Neuronal stem cell (in vitro differentiated cells): Measurements from ENCODE around the gene AASDHPPT.

Source experiments
- DNase-seq: peaks from one replicate; pipeline ENCODE4 v3.0.0-alpha.2; 2013; ENCODE audit warnings: low spot score
- H2AFZ ChIP-seq: one replicate; pipeline ENCODE4 v1.6.1; 2013; ENCODE audit warnings: mild to moderate bottlenecking, low read length, inconsistent platforms
- H2AK5ac ChIP-seq: 2 replicates; pipeline ENCODE4 v1.6.1; 2013; ENCODE audit warnings: low read depth, mild to moderate bottlenecking, inconsistent platforms, low read length, moderate library complexity, mixed read lengths
- H2BK120ac ChIP-seq: 2 replicates; pipeline ENCODE4 v1.6.1; 2013; ENCODE audit warnings: low read depth, mild to moderate bottlenecking, inconsistent platforms, low read length, moderate library complexity, mixed read lengths
- H2BK12ac ChIP-seq: one replicate; pipeline ENCODE4 v1.6.1; 2013; ENCODE audit warnings: low read length, inconsistent platforms
- H2BK15ac ChIP-seq: 2 replicates; pipeline ENCODE4 v1.6.1; 2013; ENCODE audit warnings: mild to moderate bottlenecking, low read length, inconsistent platforms, mixed read lengths
- H2BK5ac ChIP-seq: one replicate; pipeline ENCODE4 v1.6.1; 2013; ENCODE audit warnings: inconsistent platforms, mild to moderate bottlenecking, low read length, moderate library complexity
- H3K14ac ChIP-seq: one replicate; pipeline ENCODE4 v1.6.1; 2013; ENCODE audit warnings: low read length, inconsistent platforms
- H3K18ac ChIP-seq: 2 replicates; pipeline ENCODE4 v1.6.1; 2013; ENCODE audit warnings: low read length, inconsistent platforms
- H3K23ac ChIP-seq: 2 replicates; pipeline ENCODE4 v1.6.1; 2013; ENCODE audit warnings: low read depth, mild to moderate bottlenecking, mixed read lengths, low read length, inconsistent platforms; ENCODE audit not compliant: poor library complexity
- H3K27ac ChIP-seq: replicated peaks from 3 replicates; pipeline ENCODE4 v1.5.1; 2013; ENCODE audit warnings: low read length, inconsistent platforms
- H3K27me3 ChIP-seq, 3 experiments: 2 replicates each; pipeline ENCODE4 v1.6.1; 2013; ENCODE audit warnings: low read length in 3 of 3, mild to moderate bottlenecking in 2 of 3, inconsistent platforms in 1 of 3, low read depth in 1 of 3, mixed read lengths in 1 of 3, moderate library complexity in 1 of 3; ENCODE audit not compliant: control insufficient read depth in 3 of 3, insufficient read depth in 3 of 3
- H3K36me3 ChIP-seq, 2 donors: replicated peaks in 1 of 2; 2 replicates each; pipeline ENCODE4 v1.6.1; 2013; ENCODE audit warnings: low read length in 2 of 2; ENCODE audit not compliant: control insufficient read depth in 2 of 2, insufficient read depth in 2 of 2
- H3K4ac ChIP-seq: 2 replicates; pipeline ENCODE4 v1.6.1; 2013; ENCODE audit warnings: inconsistent platforms, mild to moderate bottlenecking, low read length, moderate library complexity
- H3K4me1 ChIP-seq, 2 donors: 1 replicate in 1 of 2; 2 replicates in 1 of 2; pipeline ENCODE4 v1.6.1; 2013; ENCODE audit warnings: low read length in 2 of 2, low read depth in 1 of 2; ENCODE audit not compliant: control insufficient read depth in 2 of 2, insufficient read depth in 1 of 2
- H3K4me2 ChIP-seq: one replicate; pipeline ENCODE4 v1.6.1; 2013; ENCODE audit warnings: mild to moderate bottlenecking, low read length, inconsistent platforms; ENCODE audit not compliant: insufficient read depth, poor library complexity, severe bottlenecking
- H3K4me3 ChIP-seq, 2 donors: 2 replicates each; pipeline ENCODE4 v1.5.1; 2013; ENCODE audit warnings: low read length in 2 of 2, mild to moderate bottlenecking in 2 of 2, inconsistent platforms in 1 of 2, moderate library complexity in 1 of 2
- H3K79me1 ChIP-seq: one replicate; pipeline ENCODE4 v1.6.1; 2013; ENCODE audit warnings: low read depth, mild to moderate bottlenecking, inconsistent platforms, low read length, moderate library complexity
- H3K9ac ChIP-seq: one replicate; pipeline ENCODE4 v1.6.1; 2013; ENCODE audit warnings: mild to moderate bottlenecking, low read depth, low read length, inconsistent platforms; ENCODE audit not compliant: poor library complexity
- H3K9me3 ChIP-seq, 2 donors: replicated peaks in 1 of 2; 2 replicates each; pipeline versions ENCODE3 to v1.6.1; 2013; ENCODE audit warnings: low read length in 2 of 2, mild to moderate bottlenecking in 2 of 2, inconsistent platforms in 1 of 2, low read depth in 1 of 2, mixed read lengths in 1 of 2, moderate library complexity in 1 of 2; ENCODE audit not compliant: control insufficient read depth in 2 of 2, insufficient read depth in 1 of 2
- H4K8ac ChIP-seq: one replicate; pipeline ENCODE4 v1.6.1; 2013; ENCODE audit warnings: low read depth, mild to moderate bottlenecking, inconsistent platforms, low read length, moderate library complexity
- H4K91ac ChIP-seq: one replicate; pipeline ENCODE4 v1.6.1; 2013; ENCODE audit warnings: low read length, low read depth, mild to moderate bottlenecking, inconsistent platforms; ENCODE audit not compliant: poor library complexity
- WGBS, 2 donors: extraction: QIAGEN DNeasy Blood & Tissue Kit; methylation state at CpG; one replicate each; pipeline ENCODE4 v1.1.7; 2013; ENCODE audit warnings: missing lambda C conversion rate in 2 of 2, mixed read lengths in 1 of 2; ENCODE audit not compliant: insufficient read length in 2 of 2, insufficient replicate concordance in 1 of 2; ENCODE audit errors: extremely low coverage in 2 of 2; 5-methylcytosine and 5-hydroxymethylcytosine counted together

Gene AASDHPPT

GRCh38 chr11:106076171-106076918, 1.1 kb upstream of the AASDHPPT start:
- no peak overlapping the region for H4K91ac ChIP-seq
- peak overlapping the region; percentile 75 for H3K9ac ChIP-seq
- H3K79me1 ChIP-seq = peaks cover 5% of the 10 kb centered on the region
- no CpG with 5 or more reads among the region's 19 CpGs for WGBS, 2 donors
- peak overlapping the region; percentile 52 for H3K4me2 ChIP-seq
- no peak overlapping the region for H3K14ac ChIP-seq
- peak overlapping the region; percentile 94 for H3K27ac ChIP-seq
- H2BK120ac ChIP-seq = no peak overlapping the region
- peaks cover 3 to 26% of the 10 kb centered on the region in 2 donors for H3K36me3 ChIP-seq
- no peak overlapping the region for H3K4ac ChIP-seq
- H4K8ac ChIP-seq = no peak overlapping the region
- no peak overlapping the region for H2BK12ac ChIP-seq
- peaks cover 0 to 9% of the 10 kb centered on the region in 2 donors for H3K9me3 ChIP-seq
- H2BK5ac ChIP-seq = no peak overlapping the region
- no peak overlapping the region for H2BK15ac ChIP-seq
- H3K18ac ChIP-seq = no peak overlapping the region
- DNase-seq = no peak
- no peak overlapping the region for H2AK5ac ChIP-seq
- peak overlapping the region; percentile 40 for H3K23ac ChIP-seq
- peak overlapping the region; percentile 80 to 90 for H3K4me3 ChIP-seq
- no peaks in the 10 kb centered on the region for H3K27me3 ChIP-seq
- H2AFZ ChIP-seq = peak overlapping the region; percentile 91
- H3K4me1 ChIP-seq = peaks cover 3 to 6% of the 10 kb centered on the region in 2 donors

GRCh38 chr11:106076919-106077608, 398 bp upstream of the AASDHPPT start, which contains the start of gene KBTBD3:
Gene KBTBD3, minus strand, starts transcription at chr11:106077347. Its CDS starts 18,250 bp downstream, at chr11:106059097.
- H2AK5ac ChIP-seq = peak within 1 kb of the TSS; percentile 96
- H3K4ac ChIP-seq = no peak within 1 kb of the TSS
- H3K4me1 ChIP-seq = peaks cover 3 to 6% of the 10 kb centered on the region in 2 donors
- H3K23ac ChIP-seq = peak within 1 kb of the TSS; percentile 99
- peak within 1 kb of the TSS; percentile 88 for H2BK120ac ChIP-seq
- peak within 1 kb of the TSS; percentile 64 for H3K4me2 ChIP-seq
- H3K14ac ChIP-seq = peak within 1 kb of the TSS; percentile 100
- H3K18ac ChIP-seq = peak within 1 kb of the TSS; percentile 100
- no peaks in the 10 kb centered on the region for H3K27me3 ChIP-seq
- peaks cover 3 to 31% of the 10 kb centered on the region in 2 donors for H3K36me3 ChIP-seq
- peak within 1 kb of the TSS; percentile 100 for H3K9ac ChIP-seq
- H2BK5ac ChIP-seq = peak within 1 kb of the TSS; percentile 96
- no peak within 1 kb of the TSS for H2BK15ac ChIP-seq
- no CpG with 5 or more reads among the region's 37 CpGs for WGBS, 2 donors
- H3K27ac ChIP-seq = peak within 1 kb of the TSS; percentile 94
- DNase-seq = peak; percentile 98
- no peak within 1 kb of the TSS for H4K91ac ChIP-seq
- peaks cover 5% of the 10 kb centered on the region for H3K79me1 ChIP-seq
- peak within 1 kb of the TSS; percentile 91 for H2AFZ ChIP-seq
- no peak within 1 kb of the TSS for H2BK12ac ChIP-seq
- H3K4me3 ChIP-seq = peak within 1 kb of the TSS; percentile 80 to 90
- H3K9me3 ChIP-seq = peaks cover 0 to 9% of the 10 kb centered on the region in 2 donors
- peak within 1 kb of the TSS; percentile 53 for H4K8ac ChIP-seq

GRCh38 chr11:106082096-106082495, 4.6 kb downstream of the AASDHPPT start:
- no peak overlapping the region for H3K4me2 ChIP-seq
- H2BK120ac ChIP-seq = no peak overlapping the region
- no peak for DNase-seq
- no peak overlapping the region for H4K91ac ChIP-seq
- no peak overlapping the region for H3K23ac ChIP-seq
- peaks cover 0 to 22% of the 10 kb centered on the region in 2 donors for H3K9me3 ChIP-seq
- no peak overlapping the region for H2BK5ac ChIP-seq
- H3K14ac ChIP-seq = no peak overlapping the region
- H2AK5ac ChIP-seq = no peak overlapping the region
- no peak overlapping the region for H3K9ac ChIP-seq
- H3K4me1 ChIP-seq = peaks cover 3 to 4% of the 10 kb centered on the region in 2 donors
- H2BK12ac ChIP-seq = no peak overlapping the region
- H3K79me1 ChIP-seq = peaks cover 5% of the 10 kb centered on the region
- no peak overlapping the region for H3K18ac ChIP-seq
- H2BK15ac ChIP-seq = no peak overlapping the region
- H3K4me3 ChIP-seq = no peak overlapping the region
- no peaks in the 10 kb centered on the region for H3K27me3 ChIP-seq
- H3K4ac ChIP-seq = no peak overlapping the region
- no peak overlapping the region for H3K27ac ChIP-seq
- H4K8ac ChIP-seq = no peak overlapping the region
- peaks cover 4 to 81% of the 10 kb centered on the region in 2 donors for H3K36me3 ChIP-seq
- H2AFZ ChIP-seq = no peak overlapping the region

GRCh38 chr11:106086135-106086534, 8.7 kb downstream of the AASDHPPT start:
- Histone ChIP-seq H3K9ac (no peak overlapping the region), H3K79me1 (no peaks in the 10 kb centered on the region), H2AK5ac (no peak overlapping the region), H3K27ac (no peak overlapping the region), H3K23ac (no peak overlapping the region), H3K4me2 (no peak overlapping the region), H4K91ac (no peak overlapping the region), H2BK15ac (no peak overlapping the region), H3K4me3 (no peak overlapping the region), H3K4me1 (no peaks in the 10 kb centered on the region), H2BK5ac (no peak overlapping the region), H3K14ac (no peak overlapping the region), H3K27me3 (no peaks in the 10 kb centered on the region), H3K4ac (no peak overlapping the region), H2BK120ac (no peak overlapping the region), H2AFZ (no peak overlapping the region), H4K8ac (no peak overlapping the region), H3K9me3 (peaks cover 0 to 12% of the 10 kb centered on the region in 2 donors), H3K36me3 (peaks cover 1 to 96% of the 10 kb centered on the region in 2 donors), H3K18ac (no peak overlapping the region), H2BK12ac (no peak overlapping the region)
- no CpG with 5 or more reads among the region's 1 CpG for WGBS, 2 donors
- no peak for DNase-seq
